Activated CD8-positive, alpha-beta T cell treated with anti-CD3 and anti-CD28 coated beads, Interleukin-2, amount 10 ng/mL, durations not matched to agents 7 days and 5 days (primary cell): Measurements from ENCODE around the gene NTPCR. TPM values are rescaled to one million over a fixed set of nuclear protein-coding genes. Genes with fewer than 3 reads are reported as not detected.

Experiments used
- ATAC-seq: fragments of 150-1000 bp; cut with Tn5 transposase; one replicate; pipeline ENCODE4 v1.10.0; 2021; ENCODE audit warnings: moderate library complexity
- CTCF ChIA-PET: fragments of 350-600 bp; sonication (Branson Sonifier 250); formaldehyde crosslinking; loops from one replicate; lab custom pipeline; 2021; ENCODE audit warnings: antibody characterized with exemption; lab: Charles Lee
- POLR2A ChIA-PET: fragments of 350-600 bp; sonication (Branson Sonifier 250); formaldehyde crosslinking; loops from one replicate; lab custom pipeline; 2021; ENCODE audit warnings: antibody characterized with exemption; lab: Charles Lee
- DNase-seq: peaks from one replicate; pipeline ENCODE4 v3.0.0-alpha.2; 2020
- H3K27ac Mint-ChIP-seq: one replicate; pipeline ENCODE4 v1.8.0; 2021; ENCODE audit warnings: mild to moderate bottlenecking, mixed read lengths
- H3K27me3 Mint-ChIP-seq: one replicate; pipeline ENCODE4 v1.8.0; 2021; ENCODE audit warnings: low read depth, mixed read lengths
- H3K36me3 Mint-ChIP-seq: one replicate; pipeline ENCODE4 v1.8.0; 2021; ENCODE audit warnings: low read depth, mixed read lengths
- H3K4me1 Mint-ChIP-seq: one replicate; pipeline ENCODE4 v1.8.0; 2021; ENCODE audit warnings: low read depth, mixed read lengths
- H3K4me3 Mint-ChIP-seq: one replicate; pipeline ENCODE4 v1.8.0; 2021; ENCODE audit warnings: mild to moderate bottlenecking, mixed read lengths
- H3K9me3 Mint-ChIP-seq: one replicate; pipeline ENCODE4 v1.8.0; 2022; ENCODE audit warnings: mixed read lengths; ENCODE audit not compliant: insufficient read depth
- total RNA-seq, 2 experiments: library from RNA; stranded (reverse); gene quantifications; one replicate each; pipeline ENCODE4 v1.2.3, GENCODE V29; 2021

The NTPCR gene
- total RNA-seq, 2 experiments from 2014 or later, result 21.0 to 23.5 TPM

DNA sequence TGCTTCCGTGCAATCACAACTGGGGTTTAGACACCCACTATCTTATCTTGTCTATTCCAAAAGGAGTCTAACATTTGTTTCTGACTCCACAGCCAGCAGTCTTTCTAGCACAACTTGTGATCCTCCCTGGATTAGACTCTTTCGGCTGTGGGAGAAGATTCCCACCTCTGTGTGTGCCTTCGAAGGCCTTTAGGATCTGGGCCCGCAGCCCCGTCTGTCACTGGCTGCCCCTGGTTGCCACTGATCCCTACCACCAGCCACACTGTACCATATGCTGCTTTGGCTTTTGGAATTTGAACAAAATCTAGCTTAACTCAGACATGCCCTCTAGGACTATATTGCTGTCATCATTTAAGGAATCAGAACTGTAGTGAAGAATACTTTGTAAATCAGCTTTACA lies 18.0 kb downstream of the NTPCR start:
- H3K9me3 Mint-ChIP-seq, result peaks cover 13% of the 10 kb centered on the region
- ChIA-PET POLR2A (no interaction called here), CTCF (no interaction called here)
- no peaks in the 10 kb centered on the region for H3K27me3 Mint-ChIP-seq
- peaks cover 43% of the 10 kb centered on the region for H3K36me3 Mint-ChIP-seq
- no peak overlapping the region for H3K4me3 Mint-ChIP-seq
- DNase-seq (no peak), ATAC-seq (no peak)
- no peak overlapping the region for H3K27ac Mint-ChIP-seq
- H3K4me1 Mint-ChIP-seq, result peaks cover 30% of the 10 kb centered on the region

GRCh38 chr1:232968965-232969364 lies 18.6 kb downstream of the NTPCR start:
- Mint-ChIP-seq H3K36me3 (peaks cover 48% of the 10 kb centered on the region), H3K27me3 (no peaks in the 10 kb centered on the region), H3K4me3 (no peak overlapping the region), H3K27ac (peak overlapping the region; percentile 63), H3K9me3 (peaks cover 17% of the 10 kb centered on the region), H3K4me1 (peaks cover 27% of the 10 kb centered on the region)
- ATAC-seq (peak; percentile 70), DNase-seq (peak; percentile 53)
- ChIA-PET CTCF (no interaction called here), POLR2A (no interaction called here)

- DNase-seq (no peak), ATAC-seq (no peak)
- ChIA-PET POLR2A (no interaction called here), CTCF (no interaction called here)
- Mint-ChIP-seq H3K9me3 (peaks cover 22% of the 10 kb centered on the region), H3K4me1 (peaks cover 27% of the 10 kb centered on the region), H3K27ac (no peak overlapping the region), H3K27me3 (no peaks in the 10 kb centered on the region), H3K4me3 (no peak overlapping the region), H3K36me3 (peaks cover 54% of the 10 kb centered on the region)
These were observed 19.4 kb downstream of the NTPCR start for GRCh38 chr1:232969799-232970198.

GRCh38 chr1:232970508-232970907 lies 20.1 kb downstream of the NTPCR start:
- Mint-ChIP-seq H3K36me3 (peaks cover 54% of the 10 kb centered on the region), H3K4me1 (peaks cover 22% of the 10 kb centered on the region), H3K27me3 (no peaks in the 10 kb centered on the region), H3K27ac (no peak overlapping the region), H3K4me3 (no peak overlapping the region), H3K9me3 (peaks cover 22% of the 10 kb centered on the region)
- ATAC-seq (no peak), DNase-seq (no peak)
- POLR2A ChIA-PET, result no interaction called here
- CTCF ChIA-PET, result no interaction called here

DNA sequence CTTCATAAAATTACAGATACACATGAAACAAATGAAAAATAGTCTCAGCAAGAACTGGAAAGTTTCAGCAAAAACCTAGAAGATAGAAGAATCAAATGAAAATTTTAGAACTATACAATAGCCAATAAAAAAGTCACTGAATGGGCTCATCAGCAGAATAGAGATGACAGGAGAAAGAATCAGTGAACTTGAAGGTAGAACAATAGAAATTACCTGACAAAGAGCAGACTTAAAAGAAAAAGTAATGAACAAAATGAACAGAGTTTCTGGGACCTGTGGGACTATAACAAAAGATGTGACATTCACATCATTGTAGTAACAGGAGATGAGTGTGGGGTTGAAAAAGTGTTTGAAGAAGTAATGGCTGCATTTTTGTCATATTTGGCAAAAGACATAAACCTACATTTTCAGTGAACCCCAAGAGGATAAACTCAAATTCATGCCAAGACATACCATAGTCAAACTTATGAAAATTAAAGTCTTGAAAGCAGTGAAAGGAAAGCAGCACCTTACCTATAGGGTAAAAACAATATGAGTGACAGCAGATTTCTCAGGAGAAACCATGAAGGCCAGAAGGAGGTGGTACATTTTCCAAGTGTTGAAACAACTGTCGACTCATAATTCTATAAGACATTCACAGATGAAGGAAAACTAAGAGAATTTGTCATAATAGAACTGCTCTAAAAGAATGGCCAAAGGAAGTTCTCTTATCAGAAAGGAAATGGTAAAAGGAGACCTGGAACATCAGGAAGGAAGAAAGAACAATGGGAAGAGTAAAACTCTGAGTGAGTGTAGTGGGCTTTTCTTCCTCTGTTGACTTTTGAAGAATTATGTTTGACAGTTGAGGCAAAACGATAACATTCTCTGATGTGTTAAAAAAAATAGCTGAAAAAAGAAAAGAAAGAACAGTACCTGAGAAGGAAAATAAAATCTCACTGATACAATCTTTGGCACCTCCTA lies 23.5 kb downstream of the NTPCR start:
- Mint-ChIP-seq H3K27me3 (no peaks in the 10 kb centered on the region), H3K4me3 (no peak overlapping the region), H3K36me3 (peaks cover 75% of the 10 kb centered on the region), H3K27ac (no peak overlapping the region), H3K9me3 (peaks cover 22% of the 10 kb centered on the region), H3K4me1 (peaks cover 25% of the 10 kb centered on the region)
- ATAC-seq (no peak), DNase-seq (no peak)
- POLR2A ChIA-PET, result no interaction called here
- CTCF ChIA-PET, result no interaction called here

GRCh38 chr1:232974971-232975370 lies 24.6 kb downstream of the NTPCR start:
- ChIA-PET CTCF (interaction anchor here (2.0 kb wide), 1 partner anchor 22 kb away, joined by 6 read pairs; no protein-coding TSS in a partner anchor), POLR2A (no interaction called here)
- Mint-ChIP-seq H3K4me3 (no peak overlapping the region), H3K27ac (no peak overlapping the region), H3K4me1 (peaks cover 22% of the 10 kb centered on the region), H3K9me3 (peaks cover 22% of the 10 kb centered on the region), H3K27me3 (no peaks in the 10 kb centered on the region), H3K36me3 (peaks cover 71% of the 10 kb centered on the region)
- ATAC-seq, result no peak
- DNase-seq, result no peak

DNA sequence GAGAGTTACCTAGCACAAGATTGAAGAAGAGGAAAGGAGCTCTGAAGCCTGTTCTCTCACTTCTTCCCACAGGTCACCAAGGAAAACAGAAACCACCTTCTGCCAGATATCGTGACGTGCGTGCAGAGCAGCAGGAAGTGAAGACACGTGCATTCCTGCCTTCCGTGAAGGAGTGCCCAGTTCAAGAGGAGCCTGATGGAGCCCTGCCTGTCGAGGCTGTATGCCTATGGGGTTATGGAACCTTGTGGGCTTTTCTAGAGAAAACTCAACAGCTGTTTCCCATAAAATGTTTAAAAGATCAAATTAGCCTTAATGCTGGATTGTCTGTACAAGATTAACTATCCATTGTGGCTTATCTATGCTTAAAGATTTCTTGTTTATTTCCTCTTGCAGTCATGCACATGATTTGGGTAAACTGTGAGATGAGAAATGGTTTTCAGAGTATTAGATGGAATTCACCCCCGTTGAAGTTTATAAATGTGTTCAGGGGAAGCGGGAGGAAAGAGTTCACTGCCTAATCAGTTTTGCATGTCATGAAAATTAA lies 27.8 kb downstream of the NTPCR start:
- DNase-seq, result peak; percentile 29

GRCh38 chr1:232978815-232979214 lies 28.4 kb downstream of the NTPCR start:
- H3K4me1 Mint-ChIP-seq, result peaks cover 22% of the 10 kb centered on the region
- no peak overlapping the region for H3K4me3 Mint-ChIP-seq
- H3K9me3 Mint-ChIP-seq, result peaks cover 7% of the 10 kb centered on the region
- H3K36me3 Mint-ChIP-seq, result peaks cover 45% of the 10 kb centered on the region
- POLR2A ChIA-PET, result no interaction called here
- CTCF ChIA-PET, result interaction anchor here (1.5 kb wide), 1 partner anchor 10 kb away, joined by 5 read pairs; no protein-coding TSS in a partner anchor
- DNase-seq, result no peak
- no peak for ATAC-seq
- H3K27ac Mint-ChIP-seq, result peak overlapping the region; percentile 76
- H3K27me3 Mint-ChIP-seq, result no peaks in the 10 kb centered on the region

More for the DNA sequence above, 27.8 kb downstream of the NTPCR start:
- ChIA-PET POLR2A (no interaction called here), CTCF (interaction anchor here (1.5 kb wide), 1 partner anchor 10 kb away, joined by 5 read pairs; no protein-coding TSS in a partner anchor)
- Mint-ChIP-seq H3K4me1 (peaks cover 22% of the 10 kb centered on the region), H3K27me3 (no peaks in the 10 kb centered on the region), H3K27ac (peak overlapping the region; percentile 66), H3K36me3 (peaks cover 49% of the 10 kb centered on the region), H3K9me3 (peaks cover 12% of the 10 kb centered on the region), H3K4me3 (no peak overlapping the region)
- ATAC-seq, result peak; percentile 58

DNA sequence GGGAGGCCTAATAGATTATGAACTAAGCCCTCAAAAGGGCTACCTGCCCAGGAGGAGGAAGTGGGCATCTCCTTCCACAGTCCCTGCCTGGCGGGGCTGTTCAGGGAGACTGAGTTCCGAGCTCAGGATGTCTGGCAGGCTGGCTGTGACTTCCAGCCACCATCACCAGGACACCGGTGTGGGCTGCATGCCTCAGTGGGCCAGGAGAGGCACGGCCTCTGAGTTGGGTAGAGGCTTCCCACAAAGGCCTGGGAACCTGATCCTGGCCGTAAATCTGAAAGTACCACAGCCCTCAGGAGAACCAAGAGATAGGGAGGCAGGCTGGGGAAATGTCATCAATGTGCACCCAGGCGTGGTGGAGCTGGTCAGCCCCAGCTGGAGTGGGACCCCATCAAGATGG lies 29.1 kb downstream of the NTPCR start:
- no peak for ATAC-seq
- ChIA-PET POLR2A (no interaction called here), CTCF (no interaction called here)
- Mint-ChIP-seq H3K9me3 (no peaks in the 10 kb centered on the region), H3K36me3 (peaks cover 38% of the 10 kb centered on the region), H3K27ac (no peak overlapping the region), H3K27me3 (no peaks in the 10 kb centered on the region), H3K4me3 (no peak overlapping the region), H3K4me1 (peaks cover 22% of the 10 kb centered on the region)
- no peak for DNase-seq

GRCh38 chr1:232980355-232980978 lies 30.1 kb downstream of the NTPCR start:
- ChIA-PET POLR2A (no interaction called here), CTCF (no interaction called here)
- no peak overlapping the region for H3K4me3 Mint-ChIP-seq
- H3K36me3 Mint-ChIP-seq, result peaks cover 34% of the 10 kb centered on the region
- peak overlapping the region; percentile 19 for H3K27ac Mint-ChIP-seq
- no peaks in the 10 kb centered on the region for H3K27me3 Mint-ChIP-seq
- DNase-seq (no peak), ATAC-seq (no peak)
- no peaks in the 10 kb centered on the region for H3K9me3 Mint-ChIP-seq
- H3K4me1 Mint-ChIP-seq, result peaks cover 22% of the 10 kb centered on the region

GRCh38 chr1:232980986-232981560 lies 30.7 kb downstream of the NTPCR start:
- peaks cover 22% of the 10 kb centered on the region for H3K4me1 Mint-ChIP-seq
- no peaks in the 10 kb centered on the region for H3K9me3 Mint-ChIP-seq
- no peak for ATAC-seq
- no peak overlapping the region for H3K4me3 Mint-ChIP-seq
- no peaks in the 10 kb centered on the region for H3K27me3 Mint-ChIP-seq
- H3K27ac Mint-ChIP-seq, result no peak overlapping the region
- ChIA-PET CTCF (no interaction called here), POLR2A (no interaction called here)
- no peak for DNase-seq
- H3K36me3 Mint-ChIP-seq, result peaks cover 34% of the 10 kb centered on the region
